ENCODE data around the gene COMMD1. TPM values are rescaled to one million over a fixed set of nuclear protein-coding genes. Genes with fewer than 3 reads are reported as not detected.
A peak's percentile ranks its signal among the peaks of the same experiment; 100 is the strongest.

Gene COMMD1
- total RNA-seq, 1 donor from 2014 or later: 57.9 TPM

GRCh38 chr2:62007555-62007954 is 102.1 kb downstream of the COMMD1 start:
- Histone ChIP-seq H3K4me3 (ENCODE audit: low read length in 3 of 3) (no peak overlapping the region), H3K4me1 (ENCODE audit: control insufficient read depth in 3 of 3, insufficient read depth in 3 of 3, low read length in 3 of 3) (no peaks in the 10 kb centered on the region), H3K9me3 (ENCODE audit: control insufficient read depth in 3 of 3, low read length in 3 of 3) (no peaks in the 10 kb centered on the region), H3K36me3 (ENCODE audit: control insufficient read depth in 3 of 3, insufficient read depth in 3 of 3, low read length in 3 of 3) (no peaks in the 10 kb centered on the region), H3K27ac (ENCODE audit: low read depth, low read length) (no peak overlapping the region), H3K27me3 (ENCODE audit: control insufficient read depth in 3 of 3, insufficient read depth in 3 of 3, low read length in 3 of 3) (no peaks in the 10 kb centered on the region), H3K9ac (ENCODE audit: low read depth in 1 of 3, low read length in 3 of 3) (no peak overlapping the region)

- Histone ChIP-seq H3K9me3 (ENCODE audit: control insufficient read depth in 3 of 3, low read length in 3 of 3) (no peaks in the 10 kb centered on the region), H3K4me3 (ENCODE audit: low read length in 3 of 3) (no peak overlapping the region), H3K27me3 (ENCODE audit: control insufficient read depth in 3 of 3, insufficient read depth in 3 of 3, low read length in 3 of 3) (no peaks in the 10 kb centered on the region), H3K27ac (ENCODE audit: low read depth, low read length) (no peak overlapping the region), H3K4me1 (ENCODE audit: control insufficient read depth in 3 of 3, insufficient read depth in 3 of 3, low read length in 3 of 3) (peaks cover 7 to 9% (median 8%) of the 10 kb centered on the region in 3 donors), H3K36me3 (ENCODE audit: control insufficient read depth in 3 of 3, insufficient read depth in 3 of 3, low read length in 3 of 3) (no peaks in the 10 kb centered on the region), H3K9ac (ENCODE audit: low read depth in 1 of 3, low read length in 3 of 3) (no peak overlapping the region)
Observed at GRCh38 chr2:62010632-62011256, 105.3 kb downstream of the COMMD1 start.

GRCh38 chr2:62013641-62014040 is 108.2 kb downstream of the COMMD1 start:
- no peak overlapping the region for H3K4me3 ChIP-seq (ENCODE audit: low read length in 3 of 3)
- H3K27ac ChIP-seq (ENCODE audit: low read depth, low read length): no peak overlapping the region
- no peaks in the 10 kb centered on the region for H3K36me3 ChIP-seq (ENCODE audit: control insufficient read depth in 3 of 3, insufficient read depth in 3 of 3, low read length in 3 of 3)
- no peaks in the 10 kb centered on the region for H3K9me3 ChIP-seq (ENCODE audit: control insufficient read depth in 3 of 3, low read length in 3 of 3)
- H3K27me3 ChIP-seq (ENCODE audit: control insufficient read depth in 3 of 3, insufficient read depth in 3 of 3, low read length in 3 of 3): no peaks in the 10 kb centered on the region
- no peak overlapping the region for H3K9ac ChIP-seq (ENCODE audit: low read depth in 1 of 3, low read length in 3 of 3)
- peaks cover 7 to 9% (median 8%) of the 10 kb centered on the region in 3 donors for H3K4me1 ChIP-seq (ENCODE audit: control insufficient read depth in 3 of 3, insufficient read depth in 3 of 3, low read length in 3 of 3)

GRCh38 chr2:62014102-62014501 is 108.6 kb downstream of the COMMD1 start:
- no peak overlapping the region for H3K9ac ChIP-seq (ENCODE audit: low read depth in 1 of 3, low read length in 3 of 3)
- no peak overlapping the region for H3K4me3 ChIP-seq (ENCODE audit: low read length in 3 of 3)
- no peak overlapping the region for H3K27ac ChIP-seq (ENCODE audit: low read depth, low read length)
- H3K36me3 ChIP-seq (ENCODE audit: control insufficient read depth in 3 of 3, insufficient read depth in 3 of 3, low read length in 3 of 3): no peaks in the 10 kb centered on the region
- no peaks in the 10 kb centered on the region for H3K9me3 ChIP-seq (ENCODE audit: control insufficient read depth in 3 of 3, low read length in 3 of 3)
- no peaks in the 10 kb centered on the region for H3K27me3 ChIP-seq (ENCODE audit: control insufficient read depth in 3 of 3, insufficient read depth in 3 of 3, low read length in 3 of 3)
- H3K4me1 ChIP-seq (ENCODE audit: control insufficient read depth in 3 of 3, insufficient read depth in 3 of 3, low read length in 3 of 3): peaks cover 7 to 9% (median 8%) of the 10 kb centered on the region in 3 donors

DNA sequence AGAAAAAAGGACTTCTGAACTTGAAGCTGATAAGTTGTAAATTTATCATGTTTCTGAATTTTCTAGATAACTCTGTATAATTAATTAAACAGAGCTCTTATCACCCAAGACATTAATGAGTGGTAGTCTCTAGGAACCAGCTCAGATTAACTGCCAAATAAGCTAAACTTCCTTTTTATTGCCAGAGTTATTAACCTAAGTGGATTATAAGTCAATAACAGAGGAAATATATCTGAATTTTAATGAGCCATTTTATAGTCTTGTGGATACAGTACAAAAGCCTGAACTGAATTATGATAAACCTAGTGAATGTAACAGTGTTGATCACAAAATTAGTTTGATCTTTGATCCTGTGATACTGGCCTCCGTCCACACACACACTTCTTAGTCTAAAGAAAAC is 111.5 kb downstream of the COMMD1 start:
- peaks cover 7 to 9% (median 8%) of the 10 kb centered on the region in 3 donors for H3K4me1 ChIP-seq (ENCODE audit: control insufficient read depth in 3 of 3, insufficient read depth in 3 of 3, low read length in 3 of 3)
- no peak overlapping the region for H3K9ac ChIP-seq (ENCODE audit: low read depth in 1 of 3, low read length in 3 of 3)
- H3K4me3 ChIP-seq (ENCODE audit: low read length in 3 of 3): no peak overlapping the region
- no peaks in the 10 kb centered on the region for H3K9me3 ChIP-seq (ENCODE audit: control insufficient read depth in 3 of 3, low read length in 3 of 3)
- no peak overlapping the region for H3K27ac ChIP-seq (ENCODE audit: low read depth, low read length)
- no peaks in the 10 kb centered on the region for H3K36me3 ChIP-seq (ENCODE audit: control insufficient read depth in 3 of 3, insufficient read depth in 3 of 3, low read length in 3 of 3)
- no peaks in the 10 kb centered on the region for H3K27me3 ChIP-seq (ENCODE audit: control insufficient read depth in 3 of 3, insufficient read depth in 3 of 3, low read length in 3 of 3)

DNA sequence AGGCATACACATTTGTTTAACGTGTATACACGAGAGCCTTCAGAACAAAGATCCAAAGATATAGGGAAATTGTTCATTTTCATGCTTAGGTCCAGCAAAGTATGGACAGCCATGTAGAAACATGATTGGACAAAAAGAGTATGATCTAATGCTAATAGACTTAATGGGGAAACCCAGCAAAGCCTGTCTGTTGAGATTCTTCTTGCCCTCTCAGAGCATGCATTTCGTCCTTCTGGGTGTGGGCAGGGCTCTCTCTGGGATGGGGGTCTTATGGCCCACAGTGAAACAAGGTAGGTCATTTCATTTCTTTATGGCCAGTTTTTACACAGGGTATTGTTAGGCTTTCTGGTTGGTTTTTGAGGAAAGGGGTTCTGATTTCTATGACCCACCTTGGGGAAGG is 124.4 kb downstream of the COMMD1 start:
- Histone ChIP-seq H3K9me3 (ENCODE audit: control insufficient read depth in 3 of 3, low read length in 3 of 3) (no peaks in the 10 kb centered on the region), H3K27me3 (ENCODE audit: control insufficient read depth in 3 of 3, insufficient read depth in 3 of 3, low read length in 3 of 3) (no peaks in the 10 kb centered on the region), H3K36me3 (ENCODE audit: control insufficient read depth in 3 of 3, insufficient read depth in 3 of 3, low read length in 3 of 3) (no peaks in the 10 kb centered on the region), H3K4me3 (ENCODE audit: low read length in 3 of 3) (no peak overlapping the region), H3K9ac (ENCODE audit: low read depth in 1 of 3, low read length in 3 of 3) (no peak overlapping the region), H3K4me1 (ENCODE audit: control insufficient read depth in 3 of 3, insufficient read depth in 3 of 3, low read length in 3 of 3) (peaks cover 3 to 8% (median 8%) of the 10 kb centered on the region in 3 donors), H3K27ac (ENCODE audit: low read depth, low read length) (no peak overlapping the region)

- H3K4me3 ChIP-seq (ENCODE audit: low read length in 3 of 3): no peak overlapping the region
- H3K27ac ChIP-seq (ENCODE audit: low read depth, low read length): no peak overlapping the region
- no peak overlapping the region for H3K9ac ChIP-seq (ENCODE audit: low read depth in 1 of 3, low read length in 3 of 3)
- no peaks in the 10 kb centered on the region for H3K27me3 ChIP-seq (ENCODE audit: control insufficient read depth in 3 of 3, insufficient read depth in 3 of 3, low read length in 3 of 3)
- no peaks in the 10 kb centered on the region for H3K36me3 ChIP-seq (ENCODE audit: control insufficient read depth in 3 of 3, insufficient read depth in 3 of 3, low read length in 3 of 3)
- no peaks in the 10 kb centered on the region for H3K9me3 ChIP-seq (ENCODE audit: control insufficient read depth in 3 of 3, low read length in 3 of 3)
- H3K4me1 ChIP-seq (ENCODE audit: control insufficient read depth in 3 of 3, insufficient read depth in 3 of 3, low read length in 3 of 3): peaks cover 3 to 11% (median 8%) of the 10 kb centered on the region in 3 donors
Observed at GRCh38 chr2:62030902-62031301, 125.4 kb downstream of the COMMD1 start.

- no peaks in the 10 kb centered on the region for H3K9me3 ChIP-seq (ENCODE audit: control insufficient read depth in 3 of 3, low read length in 3 of 3)
Observed at GRCh38 chr2:62032096-62032495, 126.6 kb downstream of the COMMD1 start.

DNA sequence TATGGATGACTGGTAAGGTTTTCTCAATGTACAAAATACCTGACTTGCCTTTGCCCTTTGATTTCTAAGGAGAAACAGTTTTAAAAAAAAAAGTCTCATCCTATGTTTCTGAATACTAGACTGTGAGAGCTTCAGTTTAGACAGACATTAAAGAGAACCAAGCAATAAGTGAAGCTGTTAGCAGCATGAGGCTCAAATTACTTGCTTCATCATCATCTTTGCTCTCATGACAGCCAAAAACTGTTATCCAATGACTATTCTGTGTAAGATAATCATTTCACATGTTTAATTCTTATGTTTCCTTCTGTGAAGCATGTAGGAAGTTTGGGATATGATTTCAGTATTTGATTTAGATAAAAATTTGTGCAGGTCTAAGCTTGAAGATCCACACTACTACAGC is 129.2 kb downstream of the COMMD1 start:
- Histone ChIP-seq H3K27ac (ENCODE audit: low read depth, low read length) (no peak overlapping the region), H3K9ac (ENCODE audit: low read depth in 1 of 3, low read length in 3 of 3) (peak overlapping the region in 1 of 3 donors; percentile 20), H3K4me3 (ENCODE audit: low read length in 3 of 3) (no peak overlapping the region), H3K27me3 (ENCODE audit: control insufficient read depth in 3 of 3, insufficient read depth in 3 of 3, low read length in 3 of 3) (no peaks in the 10 kb centered on the region), H3K9me3 (ENCODE audit: control insufficient read depth in 3 of 3, low read length in 3 of 3) (no peaks in the 10 kb centered on the region), H3K36me3 (ENCODE audit: control insufficient read depth in 3 of 3, insufficient read depth in 3 of 3, low read length in 3 of 3) (no peaks in the 10 kb centered on the region), H3K4me1 (ENCODE audit: control insufficient read depth in 3 of 3, insufficient read depth in 3 of 3, low read length in 3 of 3) (peaks cover 3 to 11% (median 8%) of the 10 kb centered on the region in 3 donors)

More at GRCh38 chr2:62032096-62032495, 126.6 kb downstream of the COMMD1 start:
- Histone ChIP-seq H3K9ac (ENCODE audit: low read depth in 1 of 3, low read length in 3 of 3) (no peak overlapping the region), H3K27ac (ENCODE audit: low read depth, low read length) (no peak overlapping the region), H3K4me1 (ENCODE audit: control insufficient read depth in 3 of 3, insufficient read depth in 3 of 3, low read length in 3 of 3) (peaks cover 3 to 11% (median 8%) of the 10 kb centered on the region in 3 donors), H3K4me3 (ENCODE audit: low read length in 3 of 3) (no peak overlapping the region), H3K36me3 (ENCODE audit: control insufficient read depth in 3 of 3, insufficient read depth in 3 of 3, low read length in 3 of 3) (no peaks in the 10 kb centered on the region), H3K27me3 (ENCODE audit: control insufficient read depth in 3 of 3, insufficient read depth in 3 of 3, low read length in 3 of 3) (no peaks in the 10 kb centered on the region)

- H3K9ac ChIP-seq (ENCODE audit: low read depth in 1 of 3, low read length in 3 of 3): no peak overlapping the region
- H3K36me3 ChIP-seq (ENCODE audit: control insufficient read depth in 3 of 3, insufficient read depth in 3 of 3, low read length in 3 of 3): no peaks in the 10 kb centered on the region
- no peak overlapping the region for H3K27ac ChIP-seq (ENCODE audit: low read depth, low read length)
Observed at GRCh38 chr2:62036229-62036628, 130.8 kb downstream of the COMMD1 start.

More at GRCh38 chr2:62036229-62036628, 130.8 kb downstream of the COMMD1 start:
- no peak overlapping the region for H3K4me3 ChIP-seq (ENCODE audit: low read length in 3 of 3)
- H3K27me3 ChIP-seq (ENCODE audit: control insufficient read depth in 3 of 3, insufficient read depth in 3 of 3, low read length in 3 of 3): no peaks in the 10 kb centered on the region
- peaks cover 2 to 11% (median 8%) of the 10 kb centered on the region in 3 donors for H3K4me1 ChIP-seq (ENCODE audit: control insufficient read depth in 3 of 3, insufficient read depth in 3 of 3, low read length in 3 of 3)
- H3K9me3 ChIP-seq (ENCODE audit: control insufficient read depth in 3 of 3, low read length in 3 of 3): no peaks in the 10 kb centered on the region

Data from skeletal muscle tissue (tissue), 4 donors.